Measurements from ENCODE around the gene TMOD1.

Gene TMOD1

DNA sequence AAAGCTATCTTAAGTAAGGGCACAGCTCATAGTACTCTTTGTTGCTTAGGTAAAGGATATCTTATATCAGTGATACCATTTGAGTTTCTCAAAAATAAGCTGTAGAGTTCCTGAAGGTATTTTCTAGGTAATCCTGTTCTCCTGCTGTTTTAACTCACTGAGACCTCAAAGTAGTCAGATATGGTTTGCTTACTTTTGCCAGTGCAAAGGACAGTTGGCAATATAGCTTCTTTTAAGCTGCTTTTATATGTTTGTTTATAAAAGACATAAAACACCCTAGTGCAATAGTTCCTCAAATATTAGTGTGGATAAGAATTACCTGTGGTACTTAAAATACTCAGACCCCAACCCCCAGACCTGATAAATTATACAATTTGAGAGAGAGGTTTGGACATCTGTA lies 144.3 kb downstream of the TMOD1 start:
- TF ChIP-seq EZH2phosphoT487 (IDR thresholded peaks at IDR 0.05; ENCODE audit: borderline replicate concordance, low read length) = no peak
- TF ChIP-seq, protein P1, sequence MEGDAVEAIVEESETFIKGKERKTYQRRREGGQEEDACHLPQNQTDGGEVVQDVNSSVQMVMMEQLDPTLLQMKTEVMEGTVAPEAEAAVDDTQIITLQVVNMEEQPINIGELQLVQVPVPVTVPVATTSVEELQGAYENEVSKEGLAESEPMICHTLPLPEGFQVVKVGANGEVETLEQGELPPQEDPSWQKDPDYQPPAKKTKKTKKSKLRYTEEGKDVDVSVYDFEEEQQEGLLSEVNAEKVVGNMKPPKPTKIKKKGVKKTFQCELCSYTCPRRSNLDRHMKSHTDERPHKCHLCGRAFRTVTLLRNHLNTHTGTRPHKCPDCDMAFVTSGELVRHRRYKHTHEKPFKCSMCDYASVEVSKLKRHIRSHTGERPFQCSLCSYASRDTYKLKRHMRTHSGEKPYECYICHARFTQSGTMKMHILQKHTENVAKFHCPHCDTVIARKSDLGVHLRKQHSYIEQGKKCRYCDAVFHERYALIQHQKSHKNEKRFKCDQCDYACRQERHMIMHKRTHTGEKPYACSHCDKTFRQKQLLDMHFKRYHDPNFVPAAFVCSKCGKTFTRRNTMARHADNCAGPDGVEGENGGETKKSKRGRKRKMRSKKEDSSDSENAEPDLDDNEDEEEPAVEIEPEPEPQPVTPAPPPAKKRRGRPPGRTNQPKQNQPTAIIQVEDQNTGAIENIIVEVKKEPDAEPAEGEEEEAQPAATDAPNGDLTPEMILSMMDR (IDR thresholded peaks at IDR 0.05; ENCODE audit: low read depth, low read length, poor library complexity, severe bottlenecking) = no peak
- Histone ChIP-seq H3K4me1 (ENCODE audit: control insufficient read depth, low read length) (no peaks in the 10 kb centered on the region), H3K9me3 (ENCODE audit: control insufficient read depth, insufficient read depth, low read length) (no peaks in the 10 kb centered on the region), H3K79me2 (ENCODE audit: control insufficient read depth, low read length) (peaks cover 32% of the 10 kb centered on the region), H3F3A (ENCODE audit: control insufficient read depth, insufficient read depth) (no peaks in the 10 kb centered on the region), H3K4me2 (ENCODE audit: low read length) (no peak overlapping the region), H3K9me2 (replicated peaks; ENCODE audit: control insufficient read depth, low read length) (no peaks in the 10 kb centered on the region), H3K4me3 (ENCODE audit: low read length) (no peak overlapping the region), H3K27ac (ENCODE audit: low read depth, low read length) (no peak overlapping the region), H3K27me3 (ENCODE audit: control insufficient read depth, low read length) (no peaks in the 10 kb centered on the region), H3K36me3 (ENCODE audit: control insufficient read depth, low read length) (peaks cover 94% of the 10 kb centered on the region), H4K20me1 (ENCODE audit: control insufficient read depth, insufficient read depth, low read depth, low read length) (no peaks in the 10 kb centered on the region)

DNA sequence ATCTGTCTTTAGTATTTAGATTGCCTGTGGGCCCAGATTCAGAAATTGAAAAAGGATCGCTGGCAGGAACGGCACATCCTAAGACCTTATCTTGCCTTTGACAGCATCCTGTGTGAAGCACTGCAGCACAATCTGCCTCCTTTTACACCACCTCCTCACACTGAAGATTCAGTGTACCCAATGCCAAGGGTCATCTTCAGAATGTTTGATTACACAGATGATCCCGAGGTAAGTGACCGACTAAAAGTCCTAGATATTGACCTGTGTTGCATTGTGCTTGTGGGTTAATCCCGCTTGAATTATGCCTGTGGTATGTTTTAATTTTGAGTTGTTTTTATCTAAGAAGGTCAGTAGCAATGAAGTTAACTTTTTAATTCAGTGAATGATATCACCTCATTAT lies 146.5 kb downstream of the TMOD1 start:
- TF ChIP-seq, protein P1 (IDR thresholded peaks at IDR 0.05; ENCODE audit: low read depth, low read length, poor library complexity, severe bottlenecking) = no peak
- H3K4me3 ChIP-seq (ENCODE audit: low read length) = no peak overlapping the region
- H3F3A ChIP-seq (ENCODE audit: control insufficient read depth, insufficient read depth) = no peaks in the 10 kb centered on the region; the same call in 1 of the 2 replicates
- no peaks in the 10 kb centered on the region for H3K9me2 ChIP-seq (replicated peaks; ENCODE audit: control insufficient read depth, low read length)
- no peaks in the 10 kb centered on the region for H4K20me1 ChIP-seq (ENCODE audit: control insufficient read depth, insufficient read depth, low read depth, low read length)
- H3K4me2 ChIP-seq (ENCODE audit: low read length) = no peak overlapping the region
- peaks cover 93% of the 10 kb centered on the region for H3K36me3 ChIP-seq (ENCODE audit: control insufficient read depth, low read length)
- peaks cover 14% of the 10 kb centered on the region; the same call in 1 of the 2 replicates for H3K79me2 ChIP-seq (ENCODE audit: control insufficient read depth, low read length)
- H3K4me1 ChIP-seq (ENCODE audit: control insufficient read depth, low read length) = no peaks in the 10 kb centered on the region
- no peaks in the 10 kb centered on the region for H3K9me3 ChIP-seq (ENCODE audit: control insufficient read depth, insufficient read depth, low read length)
- H3K27me3 ChIP-seq (ENCODE audit: control insufficient read depth, low read length) = no peaks in the 10 kb centered on the region
- H3K27ac ChIP-seq (ENCODE audit: low read depth, low read length) = no peak overlapping the region

Measured in DOHH2 (cell line).